A549 (cell line): ENCODE data around the gene SCARB1.
A peak's percentile ranks its signal among the peaks of the same experiment; 100 is the strongest.

ENCODE experiments used
- CHD4 ChIP-seq: fragments of 200-600 bp; sonication (generic); IDR thresholded peaks from 2 replicates; pipeline ENCODE4 v1.6.1; 2016; ENCODE audit warnings: antibody characterized with exemption, mild to moderate bottlenecking, borderline replicate concordance
- CTCF ChIP-seq: fragments of >200 bp; sonication (Bioruptor Twin); formaldehyde crosslinking; IDR thresholded peaks from 3 replicates; pipeline ENCODE4 v1.5.1; 2016
- EHMT2 ChIP-seq: fragments of 200-600 bp; sonication (generic); IDR thresholded peaks from 2 replicates; pipeline ENCODE4 v1.6.1; 2016; ENCODE audit warnings: antibody characterized with exemption, low read depth, mild to moderate bottlenecking, moderate library complexity
- ELK1 ChIP-seq: fragments of 150-350 bp; IDR thresholded peaks from 2 replicates; pipeline ENCODE4 v1.6.1; 2014; ENCODE audit warnings: low read depth, mild to moderate bottlenecking, low read length
- HMGXB4 ChIP-seq: fragments of 250-450 bp; sonication (Bioruptor Pico); IDR thresholded peaks from 2 replicates; pipeline ENCODE4 v1.5.0; 2021; ENCODE audit warnings: mild to moderate bottlenecking, moderate library complexity, borderline replicate concordance
- MAX ChIP-seq: IDR thresholded peaks from 2 replicates; pipeline ENCODE4 v1.6.1; 2012
- MAZ ChIP-seq: fragments of 150-350 bp; IDR thresholded peaks from 2 replicates; pipeline ENCODE4 v1.6.1; 2014; ENCODE audit warnings: antibody characterized with exemption, low read depth, low read length, borderline replicate concordance
- POLR2A ChIP-seq: IDR thresholded peaks from 2 replicates; pipeline ENCODE4 v1.6.1; 2012; ENCODE audit warnings: mild to moderate bottlenecking, low read length
- RFX5 ChIP-seq: fragments of 450-650 bp; IDR thresholded peaks from 2 replicates; pipeline ENCODE4 v1.7.1; 2014; ENCODE audit warnings: antibody characterized with exemption, mild to moderate bottlenecking, moderate library complexity
- SMC3 ChIP-seq: fragments of >200 bp; sonication (Bioruptor Twin); formaldehyde crosslinking; IDR thresholded peaks from 3 replicates; pipeline ENCODE4 v1.6.1; 2018; ENCODE audit warnings: inconsistent platforms
- USF2 ChIP-seq: fragments of 450-650 bp; IDR thresholded peaks from 2 replicates; pipeline ENCODE4 v1.6.1; 2014; ENCODE audit warnings: antibody characterized with exemption
- ZSCAN20 ChIP-seq: fragments of 250-450 bp; sonication (Bioruptor Pico); IDR thresholded peaks from 2 replicates; pipeline ENCODE4 v1.8.0; 2022; ENCODE audit warnings: mild to moderate bottlenecking, moderate library complexity

- TF ChIP-seq RFX5 (no peak), CTCF (no peak), ELK1 (no peak), POLR2A (no peak), EHMT2 (no peak), CHD4 (no peak), USF2 (0 out of 2 replicates have a peak, but pooled peaks have one; percentile 10), MAX (peak; percentile 74), SMC3 (peak; percentile 41), ZSCAN20 (CRISPR knock-in tag) (no peak), MAZ (no peak), HMGXB4 (CRISPR knock-in tag) (no peak)
These were observed 116.1 kb downstream of the SCARB1 start for GRCh38 chr12:124747426-124748161.
